SHP77 treated with DMSO at 0.1 percent for 48 hours (cell line): ENCODE results near the gene MYOM3.
A peak's percentile ranks its signal among the peaks of the same experiment; 100 is the strongest.
"Not testable (repeated sequence)": the region's sequence is repeated elsewhere in the genome, so short reads cannot be mapped to it uniquely, and the experiment has no call there.

Experiments
- DNase-seq: peaks from one replicate; lab custom pipeline; 2025; lab: John Stamatoyannopoulos, UW

MYOM3 gene

DNA sequence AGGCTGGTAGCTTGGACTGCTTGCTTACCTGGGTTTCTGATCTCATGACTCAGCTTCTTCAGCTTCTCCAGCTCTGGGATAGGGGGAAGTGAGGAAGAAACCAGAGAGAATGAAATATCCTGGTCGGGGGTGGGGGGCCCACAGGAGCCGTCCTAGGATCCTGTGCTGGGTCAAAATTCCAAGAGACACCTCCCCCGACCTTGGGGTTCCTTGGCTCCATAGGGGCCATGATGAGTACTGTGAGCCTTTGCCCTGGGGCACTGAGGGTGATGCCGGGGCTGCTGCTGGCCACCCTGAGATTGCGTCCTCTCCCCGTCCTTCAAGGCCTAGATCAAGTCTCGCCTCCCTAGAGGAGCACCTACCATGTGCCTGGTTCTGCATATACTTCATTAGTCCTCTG, 40.0 kb downstream of the MYOM3 start:
- DNase-seq = no peak

DNA sequence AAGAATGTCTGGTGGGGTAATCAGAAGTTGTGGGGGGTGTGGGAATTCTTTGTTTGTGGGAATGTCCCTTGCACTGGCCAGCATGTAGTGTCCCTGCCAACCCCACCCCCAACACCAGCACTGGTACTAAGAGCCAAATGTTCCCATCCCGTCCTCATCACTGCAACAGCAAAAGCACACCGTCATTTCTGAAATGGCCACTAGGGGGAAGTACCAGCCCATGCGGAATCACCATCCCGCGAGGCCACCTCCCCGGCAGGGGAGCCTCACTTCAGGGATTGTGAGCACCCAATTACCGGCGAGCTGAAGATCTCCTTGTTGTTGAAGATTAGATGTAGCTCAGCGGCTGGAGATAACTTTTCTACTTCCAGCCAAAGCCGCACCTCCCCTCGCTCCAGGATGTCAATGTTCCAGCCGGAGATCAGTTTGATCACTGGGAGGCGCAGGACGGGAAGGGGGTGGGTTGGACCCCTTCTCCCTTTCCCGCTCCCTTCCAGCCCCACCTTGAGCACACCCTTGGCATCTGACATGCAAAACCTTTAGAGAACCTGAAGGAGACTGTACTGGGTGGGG, 41.0 kb downstream of the MYOM3 start:
- DNase-seq = peak; percentile 37

DNA sequence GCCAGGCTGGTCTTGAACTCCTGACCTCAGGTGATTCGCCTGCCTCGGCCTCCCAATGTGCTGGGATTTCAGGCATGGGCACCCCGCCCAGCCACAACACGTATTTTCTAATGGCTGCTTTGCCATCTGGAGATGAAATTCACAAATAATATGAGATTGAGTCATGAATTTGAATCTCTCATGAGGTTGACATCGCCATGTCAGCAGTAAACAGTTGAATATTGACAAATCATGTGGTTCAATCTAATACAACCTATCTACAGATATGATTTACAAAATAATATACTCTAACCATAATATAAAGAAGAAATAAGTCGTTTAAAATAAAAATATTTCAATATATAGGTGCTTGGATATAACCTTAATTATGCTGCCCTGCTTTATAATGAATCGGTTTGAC, 42.1 kb downstream of the MYOM3 start:
- no peak for DNase-seq

DNA sequence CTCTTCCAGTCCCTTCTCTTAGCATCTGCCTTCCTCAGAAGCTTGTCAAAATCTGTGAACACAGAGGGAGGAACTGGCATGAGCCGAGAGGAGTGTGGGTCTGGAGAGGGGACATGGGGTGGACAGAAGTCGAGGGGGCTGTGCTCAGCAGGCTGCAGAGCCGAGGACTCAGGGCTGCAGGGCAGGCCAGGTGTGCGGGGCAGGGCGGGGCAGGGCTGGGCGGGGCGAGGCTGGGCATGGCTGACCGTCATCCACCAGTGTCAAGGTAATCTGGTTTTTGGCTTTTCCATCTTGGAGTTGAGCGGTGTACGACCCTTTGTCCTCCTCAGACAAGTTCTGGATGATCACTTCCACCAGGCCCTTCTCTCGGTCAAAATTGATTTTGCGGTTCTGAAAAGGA, 44.0 kb downstream of the MYOM3 start:
- DNase-seq = no peak

DNA sequence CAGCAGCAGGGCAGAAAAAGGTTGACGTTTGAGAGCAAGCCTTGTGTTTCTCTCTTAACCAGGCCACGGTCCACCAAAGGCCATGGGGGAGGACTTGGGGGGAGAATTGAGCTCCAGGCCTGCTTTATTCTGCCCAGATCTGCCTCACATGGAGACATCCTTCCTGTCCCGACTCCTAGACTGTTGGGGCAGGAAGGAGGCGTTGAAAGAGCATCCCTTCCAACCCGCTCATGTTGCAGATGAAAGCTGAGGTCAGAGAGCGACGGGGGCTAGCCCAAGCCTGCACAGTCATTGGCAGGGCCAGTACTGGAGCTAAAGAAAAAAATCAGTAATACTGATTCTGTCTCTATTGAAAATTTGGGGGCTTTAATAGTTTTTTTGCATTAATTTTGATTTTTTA, 46.6 kb downstream of the MYOM3 start:
- no peak for DNase-seq

DNA sequence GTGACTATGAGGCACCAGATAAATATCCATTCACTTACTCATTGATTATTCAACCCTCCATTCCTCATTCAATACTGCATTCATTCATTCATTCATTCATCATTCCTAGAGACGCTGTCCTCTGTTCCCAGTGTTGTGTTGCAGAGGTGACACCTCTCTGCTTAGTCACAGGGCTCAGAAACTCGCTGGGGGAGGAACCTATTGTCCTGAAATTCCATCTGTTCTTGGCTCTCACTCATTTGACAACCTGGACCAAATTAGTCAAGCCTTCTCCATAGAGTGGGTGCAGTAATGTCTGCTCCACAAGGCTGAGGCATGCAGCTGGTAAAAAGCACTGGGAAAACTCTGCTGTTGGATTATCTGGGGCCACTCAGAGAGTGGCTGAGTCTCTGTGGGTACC, 49.7 kb downstream of the MYOM3 start:
- no peak for DNase-seq

DNA sequence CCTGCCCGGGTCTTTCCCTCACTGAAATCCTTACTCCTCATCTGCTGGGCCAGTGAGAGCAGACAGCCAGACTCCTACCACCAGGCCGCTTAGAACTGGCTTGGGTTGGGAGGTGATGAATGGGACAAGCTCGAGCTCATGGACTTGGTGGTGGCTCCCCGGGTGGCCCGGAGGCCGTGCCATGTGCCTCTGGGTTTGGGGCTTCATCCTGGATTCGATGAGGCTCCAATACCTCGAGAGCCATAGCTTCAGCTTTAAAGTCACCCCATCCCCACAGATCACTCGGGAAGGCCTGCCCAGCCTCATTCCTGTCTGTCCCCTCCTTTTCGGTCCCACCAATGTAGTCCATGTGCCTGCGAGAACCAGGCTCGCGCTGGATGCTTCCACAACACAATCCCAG, 51.5 kb downstream of the MYOM3 start:
- no peak for DNase-seq

DNA sequence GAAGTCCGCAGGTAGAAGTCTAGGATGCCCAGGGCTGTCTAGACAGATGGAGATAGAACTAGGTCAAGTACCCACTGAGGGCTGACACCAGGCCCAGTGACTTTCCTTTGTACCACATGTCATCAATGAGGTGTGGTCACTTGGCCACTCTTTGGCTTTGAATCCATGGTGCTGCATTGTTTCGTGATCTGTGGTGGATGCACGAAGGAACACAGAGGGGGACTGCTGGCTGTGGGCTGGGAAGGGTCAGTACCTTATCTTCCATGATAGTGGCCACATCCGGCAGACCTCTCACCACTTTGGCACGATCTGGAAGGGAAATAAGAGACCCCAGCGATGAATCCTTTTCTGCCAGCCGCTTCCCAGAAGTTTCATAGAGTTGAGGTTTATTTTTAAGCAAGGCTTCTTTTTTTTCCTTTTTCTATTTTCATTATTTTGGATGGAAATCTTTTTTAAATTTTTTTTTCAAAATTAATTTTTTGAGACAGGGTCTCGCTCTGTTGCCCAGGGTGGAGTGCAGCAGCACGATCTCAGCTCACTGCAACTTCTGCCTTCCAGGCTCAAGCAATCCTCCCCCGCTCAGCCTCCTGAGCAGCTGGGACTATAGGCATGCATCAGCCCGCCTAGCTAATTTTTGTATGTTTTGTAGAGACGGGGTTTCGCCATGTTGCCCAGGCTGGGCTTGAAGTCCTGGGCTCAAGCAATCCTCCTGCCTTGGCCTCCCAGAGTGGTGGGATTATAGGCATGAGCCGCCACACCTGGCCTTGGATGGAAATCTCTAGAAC, 53.1 kb downstream of the MYOM3 start:
- DNase-seq = no peak

DNA sequence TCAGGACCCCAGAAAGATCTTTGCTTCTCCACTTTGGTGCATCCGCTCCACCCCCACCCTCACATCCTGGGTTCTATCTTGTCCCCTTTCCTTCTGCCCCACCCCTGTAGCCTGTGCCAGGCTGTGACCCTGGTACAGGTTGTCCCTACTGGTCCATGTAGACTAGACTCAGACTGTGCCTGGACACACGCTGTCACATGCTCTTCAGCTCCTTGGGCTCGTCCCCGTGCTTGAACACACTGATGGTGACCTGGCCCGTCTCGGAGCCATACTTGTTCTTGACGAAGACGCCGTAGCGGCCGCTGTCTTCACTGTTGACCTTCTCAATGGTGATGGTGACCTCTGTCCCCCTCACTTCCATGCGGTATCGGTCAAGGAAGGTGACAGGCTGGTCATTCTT, 54.8 kb downstream of the MYOM3 start:
- no peak for DNase-seq

DNA sequence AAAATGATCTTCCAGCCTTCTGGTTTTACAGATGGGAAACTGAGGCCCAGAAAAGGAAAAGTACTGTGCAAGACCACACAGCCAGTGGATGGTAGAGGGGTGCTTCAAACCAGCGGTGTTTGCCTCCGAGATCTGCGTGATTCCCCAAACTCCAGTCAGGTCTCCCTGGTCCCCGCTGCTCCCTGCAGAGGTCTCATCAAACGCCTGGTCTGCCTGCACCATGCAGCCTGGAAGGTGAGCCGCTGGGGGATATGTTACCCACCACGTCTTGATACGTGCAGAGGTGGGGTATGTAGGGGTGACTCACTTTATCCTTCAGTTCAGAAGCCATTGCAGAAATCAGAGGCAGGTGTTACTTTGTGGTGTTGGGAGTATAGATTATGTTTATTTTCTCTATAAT, 56.3 kb downstream of the MYOM3 start:
- no peak for DNase-seq

DNA sequence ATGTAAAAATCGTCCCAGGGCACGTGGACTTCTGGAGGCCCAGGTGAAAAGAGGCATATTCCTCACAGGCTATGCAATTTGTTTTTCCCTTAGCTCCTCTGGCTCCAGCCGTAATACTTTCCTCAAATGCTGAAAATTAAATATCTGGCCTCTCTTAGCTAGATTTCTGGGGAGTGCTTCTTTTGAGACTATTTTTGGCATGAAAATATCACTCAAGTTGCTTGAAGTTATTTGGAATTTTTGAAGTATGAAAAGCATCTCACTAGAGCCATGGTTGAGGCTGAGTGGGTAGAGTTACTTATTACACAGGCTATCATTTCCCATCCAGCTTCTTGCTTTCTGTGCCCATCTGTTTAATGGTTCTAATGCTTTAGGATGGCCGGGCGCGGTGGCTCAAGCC, 59.7 kb downstream of the MYOM3 start:
- no peak for DNase-seq

DNA sequence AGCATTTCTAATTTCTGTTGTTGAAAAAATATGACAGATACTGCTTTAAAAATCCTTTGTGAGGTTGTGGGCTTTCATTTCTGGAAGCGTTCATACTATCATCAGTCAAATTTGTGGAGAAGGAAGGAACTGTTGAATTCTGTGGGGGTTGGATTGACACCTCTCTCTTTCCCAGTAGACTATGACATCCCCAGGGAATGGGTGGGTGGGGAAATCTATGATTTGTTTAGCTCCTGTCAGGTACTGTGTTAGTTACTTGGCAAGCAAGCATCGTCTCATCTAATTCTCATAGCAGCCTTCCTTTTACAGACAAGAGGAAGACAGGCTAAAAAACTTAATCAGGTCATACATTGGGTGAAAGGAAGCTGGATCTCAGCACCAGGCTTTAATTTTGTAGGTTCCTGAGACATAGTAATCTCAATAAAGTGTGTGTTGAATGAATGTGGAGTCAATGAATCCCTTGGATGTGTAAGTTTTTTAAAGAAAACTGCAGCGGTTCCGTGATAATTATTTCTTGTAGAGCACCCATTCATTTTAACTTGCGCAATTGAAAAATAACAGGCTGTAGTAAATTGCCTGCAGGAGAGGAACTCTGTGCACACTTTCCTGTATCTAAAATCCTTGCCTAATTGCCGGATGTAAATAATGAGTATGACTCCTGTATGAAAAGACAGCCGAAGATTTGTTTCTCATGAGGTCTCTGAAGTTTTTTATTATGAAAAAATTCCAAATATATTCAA, 60.6 kb downstream of the MYOM3 start:
- DNase-seq = no peak

DNA sequence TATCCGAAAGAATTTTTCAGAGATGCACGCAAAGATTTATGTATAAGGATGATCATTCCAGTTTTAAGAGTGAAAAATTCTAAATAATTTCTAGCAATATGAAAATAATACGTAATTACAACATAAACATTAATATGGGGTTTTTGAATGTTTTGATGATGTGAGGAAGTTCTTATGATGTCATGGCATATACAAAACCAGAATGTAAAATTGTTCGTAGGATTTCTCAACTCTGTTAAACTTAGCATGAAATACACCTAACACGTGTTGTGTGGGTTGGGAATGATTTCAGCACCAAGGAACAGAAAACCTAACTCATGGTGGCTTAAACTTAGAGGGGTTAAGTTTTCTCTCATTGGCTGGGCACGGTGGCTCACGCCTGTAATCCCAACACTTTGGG, 62.2 kb downstream of the MYOM3 start:
- no peak for DNase-seq

DNA sequence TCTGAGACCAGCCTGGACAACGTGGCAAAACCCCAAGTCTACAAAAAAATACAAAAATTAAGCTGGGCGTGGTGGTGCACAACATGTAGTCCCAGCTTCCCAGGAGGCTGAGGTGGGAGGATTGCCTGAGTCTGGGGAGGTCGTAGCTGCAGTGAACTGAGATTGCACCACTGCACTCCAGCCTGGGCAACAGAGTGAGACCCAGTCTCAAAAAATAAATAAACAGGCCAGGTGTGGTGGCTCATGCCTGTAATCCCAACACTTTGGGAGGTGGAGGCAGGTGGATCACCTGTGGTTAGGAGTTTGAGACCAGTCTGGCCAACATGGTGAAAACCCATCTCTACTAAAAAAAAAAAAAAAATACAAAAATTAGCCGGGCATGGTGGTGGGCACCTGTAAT, 63.0 kb downstream of the MYOM3 start:
- not testable (repeated sequence) for DNase-seq

DNA sequence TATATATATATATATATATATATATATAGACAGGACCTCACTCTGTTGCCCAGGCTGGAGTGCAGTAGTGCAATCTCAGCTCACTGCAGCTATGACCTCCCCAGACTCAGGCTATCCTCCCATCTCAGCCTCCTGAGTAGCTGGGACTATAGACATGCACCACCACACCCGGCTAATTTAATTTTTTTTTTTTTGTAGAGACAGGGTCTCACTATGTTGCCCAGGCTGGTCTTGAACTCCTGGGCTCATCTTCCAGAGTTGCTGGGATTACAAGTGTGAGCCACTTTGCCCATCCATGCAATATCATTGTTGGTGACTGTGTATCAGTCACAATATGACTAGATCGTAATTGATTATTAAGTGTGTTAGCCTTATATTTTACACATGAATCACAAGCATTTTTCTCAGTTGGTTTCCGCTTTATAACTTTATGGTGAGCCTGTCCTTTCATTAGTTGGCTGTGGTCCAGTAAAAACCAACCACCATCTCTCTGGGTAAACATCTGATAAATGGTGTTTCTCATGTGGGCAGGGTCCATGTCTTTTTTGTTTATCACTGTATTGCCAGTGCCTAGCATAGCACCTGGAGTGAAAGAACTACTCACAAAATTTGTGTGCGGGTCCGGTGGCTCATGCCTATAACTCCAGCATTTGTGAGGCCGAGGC, 63.6 kb downstream of the MYOM3 start:
- DNase-seq = no peak

DNA sequence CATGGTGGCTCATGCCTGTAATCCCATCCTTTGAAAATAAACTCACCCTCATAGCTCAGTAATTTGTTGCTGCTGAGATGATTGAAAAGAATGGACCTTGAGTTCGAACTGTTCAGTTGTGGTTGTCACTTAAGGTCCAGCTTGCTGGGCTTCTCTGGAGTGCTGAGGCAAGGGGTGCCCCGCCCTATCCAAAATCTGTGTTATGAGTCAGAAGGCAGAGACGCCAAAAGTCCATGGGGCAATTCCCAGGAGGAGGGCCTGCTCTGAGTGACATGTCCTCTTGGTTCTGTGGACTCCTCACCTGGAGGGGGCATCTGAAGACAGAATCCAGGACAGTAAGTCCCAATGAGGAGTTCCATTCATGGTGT, 64.8 kb downstream of the MYOM3 start:
- DNase-seq = no peak

DNA sequence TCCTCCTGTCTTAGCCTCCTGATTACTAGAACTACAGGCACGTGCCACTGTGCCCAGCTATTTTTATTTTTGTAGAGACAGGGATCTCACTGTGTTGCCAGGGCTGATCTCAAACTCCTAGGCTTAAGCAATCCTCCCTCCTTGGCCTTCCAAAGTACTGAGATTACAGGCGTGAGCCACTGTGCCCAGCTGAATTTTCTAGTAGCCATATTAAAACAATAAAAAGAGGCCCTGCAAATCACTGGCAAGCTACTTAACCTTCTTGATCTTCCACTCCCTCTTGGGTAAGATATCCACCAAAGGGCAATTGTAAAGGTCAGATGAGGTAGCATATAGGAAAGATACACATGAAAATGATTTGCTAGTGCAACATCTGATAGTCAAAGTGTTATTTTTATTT, 66.2 kb downstream of the MYOM3 start:
- no peak for DNase-seq

DNA sequence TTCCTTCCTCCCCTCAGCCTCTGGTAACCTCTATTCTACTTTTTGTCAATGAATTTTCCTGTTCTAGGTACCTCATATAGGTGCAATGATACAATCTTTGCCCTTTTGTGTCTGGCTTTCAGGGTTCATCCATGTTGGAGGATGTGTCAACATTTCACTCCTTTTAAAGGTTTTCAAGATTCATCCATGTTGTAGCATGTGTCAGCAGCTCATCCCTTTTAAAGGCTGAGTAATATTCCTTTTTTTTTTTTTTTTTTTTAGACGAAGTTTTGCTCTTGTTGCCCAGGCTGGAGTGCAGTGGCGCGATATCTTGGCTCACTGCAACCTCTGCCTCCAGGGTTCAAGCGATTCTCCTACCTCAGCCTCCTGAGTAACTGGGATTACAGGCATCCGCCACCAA, 67.3 kb downstream of the MYOM3 start:
- not testable (repeated sequence) for DNase-seq

DNA sequence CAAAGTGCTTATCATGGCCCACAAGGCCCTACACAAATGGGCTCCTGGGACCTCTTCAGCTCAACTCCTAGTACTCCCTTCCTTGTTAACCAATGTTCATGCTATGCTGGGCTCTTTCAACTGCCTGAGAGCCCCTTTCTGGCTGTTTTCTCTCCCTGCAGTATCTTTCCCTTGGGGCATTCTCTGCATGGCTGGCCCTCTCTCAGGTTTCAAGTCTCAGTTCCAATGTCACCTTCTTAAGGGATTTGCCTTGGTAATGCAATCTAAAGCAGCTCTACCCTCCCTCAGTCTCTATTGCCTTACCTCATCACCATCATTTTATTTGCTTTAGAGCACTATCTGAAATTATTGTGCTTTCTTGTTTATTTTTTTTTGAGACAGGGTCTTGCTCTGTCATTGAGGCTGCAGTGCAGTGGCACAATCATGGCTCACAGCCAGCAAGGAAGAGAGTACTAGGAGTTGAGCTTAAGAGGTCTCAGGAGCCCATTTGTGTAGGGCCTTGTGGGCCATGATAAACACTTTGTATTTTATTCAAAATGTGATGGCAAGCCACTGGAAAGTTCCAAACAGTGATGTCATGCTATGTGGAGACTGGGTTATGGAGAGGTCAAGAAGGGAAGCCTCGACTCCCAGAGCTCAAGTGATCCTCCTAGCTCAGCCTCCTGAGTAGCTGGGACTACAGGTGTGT, 68.4 kb downstream of the MYOM3 start:
- DNase-seq = no peak

DNA sequence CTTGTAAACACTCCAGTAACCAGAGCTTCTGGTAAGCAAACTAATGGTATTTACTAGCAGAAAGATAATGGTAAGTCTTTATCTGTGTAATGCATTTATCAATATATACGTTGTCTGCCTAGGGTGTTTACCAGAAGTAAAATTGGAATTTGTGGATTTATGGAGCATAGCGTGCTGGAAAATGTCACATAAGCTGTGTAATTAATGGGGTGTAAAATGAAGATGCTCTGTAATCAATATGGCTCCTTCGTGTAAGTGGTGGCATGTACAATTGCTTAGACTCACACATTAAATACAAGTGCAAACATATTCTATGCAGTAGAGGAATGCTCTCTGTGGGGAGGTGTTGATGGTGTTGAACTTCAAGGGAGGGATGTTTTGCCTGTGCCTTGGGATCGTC, 69.6 kb downstream of the MYOM3 start:
- DNase-seq = no peak

DNA sequence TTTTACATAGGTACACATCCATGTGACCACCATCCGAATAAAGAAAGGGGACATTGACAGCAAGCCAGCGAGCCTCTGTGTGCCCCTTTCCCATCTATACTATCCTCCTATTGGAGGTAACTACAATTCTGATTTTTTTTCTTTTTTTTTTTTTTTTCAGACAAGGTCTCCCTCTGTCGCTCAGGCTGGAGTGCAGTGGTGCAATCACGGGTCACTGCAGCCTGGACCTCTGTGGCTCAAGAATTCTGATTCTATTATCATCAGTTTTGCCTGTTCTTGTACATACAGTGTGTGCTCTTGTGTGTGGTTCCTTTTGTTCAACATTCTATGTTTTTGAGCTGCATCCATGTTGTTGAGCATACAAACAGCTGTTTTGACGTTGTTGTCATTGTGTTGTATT, 75.8 kb downstream of the MYOM3 start:
- DNase-seq = no peak

DNA sequence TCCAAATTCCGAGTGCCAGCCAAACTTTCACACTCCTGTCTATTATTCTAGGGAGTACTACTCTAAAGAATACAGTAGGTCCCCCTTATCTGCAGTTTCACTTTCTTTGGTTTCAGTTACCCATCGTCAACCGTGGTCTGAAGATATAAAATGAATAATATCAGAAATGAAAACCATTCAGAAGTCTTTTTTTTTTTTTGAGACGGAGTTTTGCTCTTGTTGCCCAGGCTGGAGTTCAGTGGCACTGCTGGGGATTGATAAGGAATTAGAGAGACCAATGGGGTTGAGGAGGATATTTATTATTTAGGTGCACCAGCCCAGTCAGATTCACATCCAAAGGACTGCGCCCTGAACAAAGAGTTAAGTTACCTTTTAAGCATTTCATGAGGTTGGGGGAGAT, 79.0 kb downstream of the MYOM3 start:
- no peak for DNase-seq
